Measurements from ENCODE around the gene GDE1. TPM values are rescaled to one million over a fixed set of nuclear protein-coding genes. Genes with fewer than 3 reads are reported as not detected.

GDE1 gene
- total RNA-seq, 4 donors from 2014 or later: 57.3 to 80.9 (median 68.8) TPM

DNA sequence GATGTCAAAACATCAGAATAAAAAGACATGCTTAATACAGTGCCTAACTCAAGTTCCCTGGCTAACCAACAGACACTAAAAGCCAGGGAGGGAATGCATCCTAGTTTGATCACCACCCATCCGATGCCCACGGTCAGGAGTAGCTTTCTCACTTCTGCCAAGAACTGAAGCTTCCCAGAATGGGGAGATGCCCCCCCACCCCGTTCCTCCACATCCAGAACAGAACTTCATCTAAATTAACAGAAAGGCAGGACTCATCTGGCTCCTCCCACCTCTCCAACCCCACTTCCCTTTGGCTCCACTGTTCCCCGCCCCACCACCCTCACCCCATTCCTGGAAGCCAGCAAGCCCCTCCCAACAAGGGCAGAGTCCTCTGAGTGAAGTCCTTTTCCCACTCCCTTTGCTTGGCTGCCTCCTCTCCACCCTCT, 33.7 kb downstream of the GDE1 start:
- no peak overlapping the region for H3K4me3 ChIP-seq (replicated peaks in 1 of 3)
- no peak overlapping the region for H3K27ac ChIP-seq
- H3K9me3 ChIP-seq: no peaks in the 10 kb centered on the region
- peak in 1 of 2 donors; percentile 23 for DNase-seq
- TF ChIP-seq, protein P1, sequence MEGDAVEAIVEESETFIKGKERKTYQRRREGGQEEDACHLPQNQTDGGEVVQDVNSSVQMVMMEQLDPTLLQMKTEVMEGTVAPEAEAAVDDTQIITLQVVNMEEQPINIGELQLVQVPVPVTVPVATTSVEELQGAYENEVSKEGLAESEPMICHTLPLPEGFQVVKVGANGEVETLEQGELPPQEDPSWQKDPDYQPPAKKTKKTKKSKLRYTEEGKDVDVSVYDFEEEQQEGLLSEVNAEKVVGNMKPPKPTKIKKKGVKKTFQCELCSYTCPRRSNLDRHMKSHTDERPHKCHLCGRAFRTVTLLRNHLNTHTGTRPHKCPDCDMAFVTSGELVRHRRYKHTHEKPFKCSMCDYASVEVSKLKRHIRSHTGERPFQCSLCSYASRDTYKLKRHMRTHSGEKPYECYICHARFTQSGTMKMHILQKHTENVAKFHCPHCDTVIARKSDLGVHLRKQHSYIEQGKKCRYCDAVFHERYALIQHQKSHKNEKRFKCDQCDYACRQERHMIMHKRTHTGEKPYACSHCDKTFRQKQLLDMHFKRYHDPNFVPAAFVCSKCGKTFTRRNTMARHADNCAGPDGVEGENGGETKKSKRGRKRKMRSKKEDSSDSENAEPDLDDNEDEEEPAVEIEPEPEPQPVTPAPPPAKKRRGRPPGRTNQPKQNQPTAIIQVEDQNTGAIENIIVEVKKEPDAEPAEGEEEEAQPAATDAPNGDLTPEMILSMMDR (IDR thresholded peaks at IDR 0.05): no peak
- no peak for TF ChIP-seq POLR2A (IDR thresholded peaks at IDR 0.05)
- no peaks in the 10 kb centered on the region for H3K27me3 ChIP-seq
- intact Hi-C loops (cut with DNase I): no loop called here
- H3K4me1 ChIP-seq: no peaks in the 10 kb centered on the region
- 63 to 78% methylated on average over 4 of the region's 4 CpGs for WGBS, 2 donors
- no peaks in the 10 kb centered on the region for H3K36me3 ChIP-seq

DNA sequence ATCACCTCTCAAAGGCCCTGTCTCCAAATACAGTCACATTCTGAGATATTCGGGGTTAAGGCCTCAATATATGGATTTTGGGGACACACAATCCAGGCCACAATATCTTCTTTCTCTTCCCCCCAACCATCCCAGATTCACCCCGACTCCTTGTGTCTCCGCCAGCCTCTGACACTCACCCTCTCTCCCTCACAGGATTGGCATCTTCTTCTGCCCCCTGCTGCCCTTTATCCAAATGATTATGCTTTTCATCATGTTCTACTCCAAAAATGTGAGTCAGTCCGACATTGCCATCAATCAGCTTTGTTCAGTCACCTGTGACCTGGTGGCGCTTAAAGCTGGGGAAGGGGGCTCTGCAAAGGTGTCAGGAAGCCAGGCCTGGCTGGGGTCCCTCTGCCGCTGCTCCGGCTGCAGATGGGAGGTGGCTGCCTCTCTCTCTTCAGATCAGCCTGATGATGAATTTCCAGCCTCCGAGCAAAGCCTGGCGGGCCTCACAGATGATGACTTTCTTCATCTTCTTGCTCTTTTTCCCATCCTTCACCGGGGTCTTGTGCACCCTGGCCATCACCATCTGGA, 35.1 kb downstream of the GDE1 start:
- intact Hi-C loops (cut with DNase I): no loop called here

DNA sequence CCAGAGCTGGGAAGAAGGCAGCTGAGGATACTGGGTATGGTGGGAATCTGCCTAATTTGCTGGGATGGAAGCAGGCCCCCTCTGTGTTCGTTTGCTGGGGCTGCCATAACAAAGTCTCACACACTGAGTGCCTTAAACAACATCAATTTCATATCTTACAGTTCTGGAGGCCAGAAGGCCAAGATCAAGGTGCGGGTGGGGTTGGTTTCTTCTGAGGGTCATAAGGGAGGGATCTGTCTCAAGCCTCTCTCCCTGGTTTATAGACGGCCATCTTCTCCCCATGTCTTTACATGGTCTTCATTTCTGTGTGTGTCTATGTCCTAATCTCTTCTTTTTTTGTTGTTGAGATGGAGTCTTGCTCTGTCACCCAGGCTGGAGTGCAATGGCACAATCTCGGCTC, 35.8 kb downstream of the GDE1 start:
- Histone ChIP-seq H3K4me3 (replicated peaks in 1 of 3) (no peak overlapping the region), H3K27me3 (no peaks in the 10 kb centered on the region), H3K27ac (no peak overlapping the region), H3K9me3 (no peaks in the 10 kb centered on the region), H3K4me1 (no peaks in the 10 kb centered on the region), H3K36me3 (no peaks in the 10 kb centered on the region)
- intact Hi-C loops (cut with DNase I): no loop called here
- 76 to 90% methylated on average over 4 of the region's 4 CpGs for WGBS, 2 donors
- TF ChIP-seq POLR2A (IDR thresholded peaks at IDR 0.05): no peak
- TF ChIP-seq, protein P1 (IDR thresholded peaks at IDR 0.05): no peak
- no peak for DNase-seq

More for the DNA sequence above, 35.1 kb downstream of the GDE1 start:
- Histone ChIP-seq H3K36me3 (no peaks in the 10 kb centered on the region), H3K4me1 (no peaks in the 10 kb centered on the region), H3K9me3 (no peaks in the 10 kb centered on the region), H3K4me3 (replicated peaks in 1 of 3) (no peak overlapping the region), H3K27ac (no peak overlapping the region), H3K27me3 (no peaks in the 10 kb centered on the region)
- no peak for DNase-seq
- 89 to 93% methylated on average over 10 of the region's 10 CpGs for WGBS, 2 donors
- no peak for TF ChIP-seq POLR2A (IDR thresholded peaks at IDR 0.05)
- TF ChIP-seq, protein P1 (IDR thresholded peaks at IDR 0.05): no peak

DNA sequence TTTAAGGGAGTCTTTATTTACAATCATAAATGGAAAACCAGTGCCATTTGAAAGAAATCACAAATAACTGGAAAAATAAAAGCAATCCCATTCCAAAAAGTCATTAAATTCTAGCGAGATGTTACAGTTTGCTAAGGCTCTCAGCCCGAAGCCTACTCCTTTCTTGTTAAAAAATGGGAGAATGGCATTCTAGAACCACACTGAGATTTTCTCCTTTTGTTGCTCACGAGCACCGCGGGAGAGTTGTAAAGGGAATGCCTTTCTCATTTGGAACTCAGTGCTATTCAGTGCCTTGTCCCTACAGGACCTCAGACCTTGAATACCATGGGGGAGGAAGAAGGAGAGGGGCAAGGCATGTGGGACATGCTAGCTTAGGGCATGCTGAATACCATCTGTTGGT, 36.3 kb downstream of the GDE1 start:
- H3K27ac ChIP-seq: no peak overlapping the region
- H3K9me3 ChIP-seq: no peaks in the 10 kb centered on the region
- H3K4me3 ChIP-seq (replicated peaks in 1 of 3): no peak overlapping the region
- H3K36me3 ChIP-seq: no peaks in the 10 kb centered on the region
- WGBS, 2 donors: 91 to 96% methylated on average over 5 of the region's 5 CpGs
- intact Hi-C loops (cut with DNase I): no loop called here
- H3K4me1 ChIP-seq: no peaks in the 10 kb centered on the region
- no peak for DNase-seq
- TF ChIP-seq POLR2A (IDR thresholded peaks at IDR 0.05): no peak
- TF ChIP-seq, protein P1 (IDR thresholded peaks at IDR 0.05): no peak
- H3K27me3 ChIP-seq: no peaks in the 10 kb centered on the region

DNA sequence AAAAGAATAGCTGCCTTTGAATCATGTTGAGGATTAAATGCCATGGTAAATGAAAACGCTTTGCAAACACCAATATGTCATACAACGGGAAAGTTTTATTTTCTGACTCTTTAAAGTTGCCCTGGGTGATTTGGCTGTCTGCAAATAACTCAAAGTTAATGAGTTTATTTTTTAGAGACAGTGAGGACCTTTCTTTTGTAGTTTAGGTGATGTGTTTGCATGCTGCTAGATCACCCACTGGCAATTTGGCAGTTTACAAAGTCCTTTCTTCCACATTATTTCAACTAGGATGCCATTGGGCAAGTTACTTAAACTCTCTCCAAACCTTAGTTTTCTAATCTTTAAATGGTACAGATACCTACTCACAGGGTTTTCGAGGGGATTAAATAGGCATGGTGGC, 37.8 kb downstream of the GDE1 start:
- TF ChIP-seq, protein P1 (IDR thresholded peaks at IDR 0.05): no peak
- no peak for TF ChIP-seq POLR2A (IDR thresholded peaks at IDR 0.05)
- no peak for DNase-seq
- no peak overlapping the region for H3K27ac ChIP-seq
- H3K27me3 ChIP-seq: no peaks in the 10 kb centered on the region
- no peak overlapping the region for H3K4me3 ChIP-seq (replicated peaks in 1 of 3)
- WGBS, 2 donors: 92 to 95% methylated on average over 3 of the region's 3 CpGs
- H3K36me3 ChIP-seq: no peaks in the 10 kb centered on the region
- intact Hi-C loops (cut with DNase I): no loop called here
- H3K9me3 ChIP-seq: no peaks in the 10 kb centered on the region
- no peaks in the 10 kb centered on the region for H3K4me1 ChIP-seq
